ENCODE data around the gene ERC2. TPM values are rescaled to one million over a fixed set of nuclear protein-coding genes. Genes with fewer than 3 reads are reported as not detected.

Gene ERC2
- total and polyA plus RNA-seq, 9 donors, result 0.52 to 2.0 (median 0.82) TPM

DNA sequence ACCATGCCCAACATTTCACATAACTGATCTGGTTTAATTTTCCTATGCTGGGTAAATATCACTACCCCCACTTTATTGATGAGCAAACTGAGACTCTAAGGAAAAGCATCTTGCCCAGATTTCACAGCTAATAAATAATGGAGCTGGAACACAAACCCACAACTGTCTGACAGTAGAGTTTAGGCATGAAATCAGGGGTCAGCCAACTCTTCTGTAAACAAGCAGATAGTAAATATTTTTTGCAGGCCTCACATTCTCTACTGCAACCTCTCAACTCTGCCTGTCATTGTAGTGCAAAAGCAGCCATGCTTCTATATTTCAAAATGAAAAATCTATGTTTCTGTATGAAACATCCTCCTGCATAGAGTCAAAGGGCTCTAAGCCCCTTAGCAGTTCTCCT, 111.5 kb downstream of the ERC2 start:
- H3K27ac ChIP-seq (ENCODE audit: low read length), result no peak overlapping the region
- no peaks in the 10 kb centered on the region for H3K9me3 ChIP-seq (replicated peaks; ENCODE audit: control insufficient read depth, low read depth, low read length)
- no peaks in the 10 kb centered on the region for H3K27me3 ChIP-seq (ENCODE audit: control insufficient read depth, insufficient read depth, low read length)
- H3K36me3 ChIP-seq (ENCODE audit: control insufficient read depth, insufficient read depth, low read length), result no peaks in the 10 kb centered on the region
- DNase-seq, result no peak
- no peak overlapping the region for H3K4me3 ChIP-seq (ENCODE audit: low read length)
- H3K4me1 ChIP-seq (ENCODE audit: control insufficient read depth, insufficient read depth, low read length), result no peaks in the 10 kb centered on the region

DNA sequence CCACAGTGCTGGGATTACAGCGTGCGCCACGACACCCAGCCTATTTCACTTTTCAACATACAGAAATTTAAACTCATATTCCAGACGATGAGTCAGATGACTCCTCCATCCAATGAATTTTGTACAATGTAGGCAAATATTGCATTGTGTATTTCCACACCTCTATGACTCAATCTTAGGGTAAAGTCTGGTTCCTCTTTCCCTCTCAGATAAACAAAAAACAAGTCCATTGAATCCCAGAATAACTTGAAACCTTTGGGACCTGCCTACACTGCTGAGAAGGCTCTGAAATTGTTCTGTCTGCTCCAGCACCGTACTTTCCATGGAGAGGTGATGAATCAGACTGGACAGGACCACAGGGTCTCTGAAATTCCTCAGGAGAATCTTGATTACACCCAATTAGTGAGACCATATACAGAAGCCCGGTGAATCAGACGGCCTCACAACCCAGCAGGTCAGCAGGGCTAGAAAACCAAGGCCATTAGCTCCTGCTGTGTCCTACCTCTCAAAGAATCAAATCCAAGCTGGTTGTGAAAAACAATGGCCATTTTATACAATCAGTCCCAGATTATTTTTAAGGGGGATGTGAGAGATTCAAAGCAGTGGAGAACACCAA, 112.6 kb downstream of the ERC2 start:
- H3K4me1 ChIP-seq (ENCODE audit: control insufficient read depth, insufficient read depth, low read length), result no peaks in the 10 kb centered on the region
- WGBS (ENCODE audit: insufficient coverage), result 67% methylated on average over 1 of the region's 7 CpGs
- no peaks in the 10 kb centered on the region for H3K27me3 ChIP-seq (ENCODE audit: control insufficient read depth, insufficient read depth, low read length)
- H3K4me3 ChIP-seq (ENCODE audit: low read length), result no peak overlapping the region
- DNase-seq, result no peak
- no peaks in the 10 kb centered on the region for H3K9me3 ChIP-seq (replicated peaks; ENCODE audit: control insufficient read depth, low read depth, low read length)
- no peak overlapping the region for H3K27ac ChIP-seq (ENCODE audit: low read length)
- no peaks in the 10 kb centered on the region for H3K36me3 ChIP-seq (ENCODE audit: control insufficient read depth, insufficient read depth, low read length)

DNA sequence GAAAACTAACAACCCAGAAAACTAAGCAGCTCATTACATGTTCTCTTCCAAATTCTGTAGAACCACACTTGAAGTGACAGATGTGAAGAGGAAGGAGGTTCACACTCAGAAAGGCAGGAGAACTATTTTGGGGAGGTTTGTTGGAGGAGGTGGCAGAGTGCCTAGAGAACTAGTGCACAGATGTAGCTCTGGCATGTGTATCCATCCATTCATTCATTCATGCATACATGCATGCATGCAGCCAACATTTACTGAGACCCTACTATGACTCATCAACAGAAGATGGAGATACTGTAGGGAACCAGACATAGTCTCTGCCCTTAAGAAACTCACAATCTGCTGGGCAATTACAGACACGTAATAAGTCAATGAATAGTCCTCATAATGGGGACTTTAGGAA, 116.7 kb downstream of the ERC2 start:
- Histone ChIP-seq H3K9me3 (replicated peaks; ENCODE audit: control insufficient read depth, low read depth, low read length) (no peaks in the 10 kb centered on the region), H3K27me3 (ENCODE audit: control insufficient read depth, insufficient read depth, low read length) (no peaks in the 10 kb centered on the region), H3K36me3 (ENCODE audit: control insufficient read depth, insufficient read depth, low read length) (no peaks in the 10 kb centered on the region), H3K4me3 (ENCODE audit: low read length) (no peak overlapping the region), H3K27ac (ENCODE audit: low read length) (no peak overlapping the region), H3K4me1 (ENCODE audit: control insufficient read depth, insufficient read depth, low read length) (no peaks in the 10 kb centered on the region)
- 86% methylated on average over 1 of the region's 1 CpG for WGBS (ENCODE audit: insufficient coverage)
- no peak for DNase-seq

DNA sequence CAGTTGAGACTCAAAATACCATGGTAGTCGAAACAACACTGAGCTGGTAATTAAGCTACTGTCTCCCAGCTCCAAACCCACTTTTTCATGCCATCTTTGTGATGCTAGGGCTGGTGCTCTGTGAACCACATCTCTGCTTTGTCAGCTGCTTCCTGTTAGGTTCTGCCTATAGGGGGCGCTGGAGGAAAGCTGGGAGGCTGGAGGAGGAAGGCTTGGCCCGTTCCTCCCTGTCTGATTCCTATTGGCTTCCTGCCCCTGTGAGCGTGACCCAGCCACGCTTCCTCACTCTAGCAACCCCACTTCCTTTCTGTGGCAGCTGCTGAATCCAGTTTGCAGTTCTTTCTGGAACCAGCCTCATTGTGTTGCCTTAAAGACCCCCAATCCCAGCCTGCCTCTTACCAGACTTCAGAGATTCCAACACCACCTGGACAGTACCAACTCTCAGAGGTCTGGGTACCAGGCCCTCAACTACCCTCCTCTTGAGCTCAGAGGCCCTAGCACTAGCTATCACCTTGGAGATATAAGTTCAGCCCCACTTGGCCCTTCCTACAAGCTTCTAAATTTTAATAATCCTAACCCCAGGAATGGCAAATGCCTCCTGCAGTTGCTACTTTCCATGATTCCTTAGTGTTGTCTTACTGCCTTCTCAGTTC, 120.9 kb downstream of the ERC2 start:
- Histone ChIP-seq H3K27ac (ENCODE audit: low read length) (no peak overlapping the region), H3K4me1 (ENCODE audit: control insufficient read depth, insufficient read depth, low read length) (no peaks in the 10 kb centered on the region), H3K4me3 (ENCODE audit: low read length) (no peak overlapping the region), H3K36me3 (ENCODE audit: control insufficient read depth, insufficient read depth, low read length) (no peaks in the 10 kb centered on the region), H3K27me3 (ENCODE audit: control insufficient read depth, insufficient read depth, low read length) (no peaks in the 10 kb centered on the region), H3K9me3 (replicated peaks; ENCODE audit: control insufficient read depth, low read depth, low read length) (no peaks in the 10 kb centered on the region)
- WGBS (ENCODE audit: insufficient coverage), result 17% methylated on average over 2 of the region's 5 CpGs
- DNase-seq, result peak; percentile 36

DNA sequence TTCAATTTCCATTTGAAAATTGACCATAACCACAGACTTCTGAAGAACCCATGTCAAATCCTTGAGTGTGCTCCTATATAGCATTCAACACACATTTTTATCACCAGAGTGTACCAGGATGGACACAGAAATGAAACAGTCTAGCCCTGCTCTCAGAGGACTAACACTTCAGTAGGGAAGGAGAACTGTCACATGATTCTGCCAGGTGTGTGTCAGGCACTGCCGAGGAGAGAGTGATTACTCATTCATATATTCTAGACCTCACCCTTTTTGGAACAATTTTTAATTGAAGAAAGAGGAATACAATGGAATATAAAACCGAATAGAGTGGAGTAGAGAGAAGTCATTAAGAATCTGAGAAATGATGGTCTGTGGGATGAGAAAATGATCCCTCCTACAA, 125.8 kb downstream of the ERC2 start:
- Histone ChIP-seq H3K4me3 (ENCODE audit: low read length) (no peak overlapping the region), H3K4me1 (ENCODE audit: control insufficient read depth, insufficient read depth, low read length) (no peaks in the 10 kb centered on the region), H3K36me3 (ENCODE audit: control insufficient read depth, insufficient read depth, low read length) (no peaks in the 10 kb centered on the region), H3K27me3 (ENCODE audit: control insufficient read depth, insufficient read depth, low read length) (peaks cover 3% of the 10 kb centered on the region), H3K27ac (ENCODE audit: low read length) (no peak overlapping the region), H3K9me3 (replicated peaks; ENCODE audit: control insufficient read depth, low read depth, low read length) (no peaks in the 10 kb centered on the region)
- WGBS (ENCODE audit: insufficient coverage), result no CpG with 5 or more reads among the region's 2 CpGs
- no peak for DNase-seq

DNA sequence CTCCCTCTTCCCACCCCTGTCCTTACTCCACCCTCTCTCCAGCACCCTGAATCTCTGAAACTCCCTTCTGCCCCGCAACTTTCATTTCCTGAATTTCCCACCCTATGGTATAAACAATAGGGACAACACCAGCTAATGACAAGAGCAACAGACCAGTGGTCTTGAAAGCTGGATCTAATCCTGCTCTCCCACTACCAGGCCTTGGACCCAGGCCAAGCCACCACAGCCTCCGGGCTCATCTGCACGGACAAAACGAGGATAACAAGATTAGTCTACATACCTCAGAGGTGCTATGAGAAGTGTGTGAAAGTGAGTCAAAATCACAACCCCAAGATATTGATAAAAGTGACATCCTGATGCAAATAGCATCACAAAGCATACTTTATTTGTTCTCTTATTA, 128.6 kb downstream of the ERC2 start:
- DNase-seq, result no peak
- no peak overlapping the region for H3K4me3 ChIP-seq (ENCODE audit: low read length)
- no peaks in the 10 kb centered on the region for H3K9me3 ChIP-seq (replicated peaks; ENCODE audit: control insufficient read depth, low read depth, low read length)
- WGBS (ENCODE audit: insufficient coverage), result 100% methylated on average over 1 of the region's 4 CpGs
- no peak overlapping the region for H3K27ac ChIP-seq (ENCODE audit: low read length)
- H3K36me3 ChIP-seq (ENCODE audit: control insufficient read depth, insufficient read depth, low read length), result no peaks in the 10 kb centered on the region
- H3K4me1 ChIP-seq (ENCODE audit: control insufficient read depth, insufficient read depth, low read length), result no peaks in the 10 kb centered on the region
- peaks cover 3% of the 10 kb centered on the region for H3K27me3 ChIP-seq (ENCODE audit: control insufficient read depth, insufficient read depth, low read length)

DNA sequence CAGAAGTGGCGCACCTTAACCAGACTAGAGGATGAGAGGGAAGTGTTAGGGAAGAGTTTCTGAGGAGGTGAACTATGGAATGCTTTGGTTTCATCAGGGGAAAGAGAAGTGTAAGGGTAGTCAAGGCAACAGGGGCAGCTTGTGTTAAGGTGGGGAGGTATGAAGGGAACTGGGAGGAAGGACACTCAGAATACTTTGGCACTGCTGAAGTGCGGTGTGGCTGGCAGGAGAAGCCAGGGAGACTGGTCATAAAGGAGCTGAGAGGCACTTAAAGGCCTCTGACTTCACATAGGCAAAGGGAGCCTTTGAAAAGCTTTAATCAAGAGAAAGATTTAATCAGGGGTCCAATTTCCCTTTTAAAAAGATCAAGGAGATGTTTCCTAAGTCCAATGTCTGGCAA, 129.0 kb downstream of the ERC2 start:
- Histone ChIP-seq H3K27me3 (ENCODE audit: control insufficient read depth, insufficient read depth, low read length) (peaks cover 3% of the 10 kb centered on the region), H3K36me3 (ENCODE audit: control insufficient read depth, insufficient read depth, low read length) (no peaks in the 10 kb centered on the region), H3K27ac (ENCODE audit: low read length) (no peak overlapping the region), H3K4me1 (ENCODE audit: control insufficient read depth, insufficient read depth, low read length) (no peaks in the 10 kb centered on the region), H3K9me3 (replicated peaks; ENCODE audit: control insufficient read depth, low read depth, low read length) (no peaks in the 10 kb centered on the region), H3K4me3 (ENCODE audit: low read length) (no peak overlapping the region)
- 80% methylated on average over 2 of the region's 2 CpGs for WGBS (ENCODE audit: insufficient coverage)
- no peak for DNase-seq

DNA sequence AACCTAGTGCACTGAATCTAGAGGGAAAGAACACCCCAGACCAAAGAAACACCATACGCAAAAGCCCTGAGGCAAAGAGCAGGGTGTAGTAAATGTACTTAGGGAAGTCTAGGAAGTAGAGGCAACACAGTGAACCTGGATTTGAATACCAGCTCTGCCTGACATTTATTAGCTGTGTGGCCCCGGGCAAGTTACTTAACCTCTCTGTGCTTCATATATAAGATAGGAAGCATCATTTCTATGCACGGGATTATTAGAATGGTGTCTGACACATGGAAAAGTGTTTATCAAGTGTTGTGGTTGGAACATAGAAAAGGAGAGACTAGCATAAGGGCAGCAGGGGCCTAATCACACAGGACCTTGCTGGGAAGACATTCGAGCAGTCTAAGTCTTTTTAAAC, 132.2 kb downstream of the ERC2 start:
- Histone ChIP-seq H3K4me1 (ENCODE audit: control insufficient read depth, insufficient read depth, low read length) (no peaks in the 10 kb centered on the region), H3K27me3 (ENCODE audit: control insufficient read depth, insufficient read depth, low read length) (peaks cover 3% of the 10 kb centered on the region), H3K27ac (ENCODE audit: low read length) (no peak overlapping the region), H3K9me3 (replicated peaks; ENCODE audit: control insufficient read depth, low read depth, low read length) (no peaks in the 10 kb centered on the region), H3K4me3 (ENCODE audit: low read length) (no peak overlapping the region), H3K36me3 (ENCODE audit: control insufficient read depth, insufficient read depth, low read length) (no peaks in the 10 kb centered on the region)
- WGBS (ENCODE audit: insufficient coverage), result 100% methylated on average over 1 of the region's 4 CpGs
- no peak for DNase-seq

DNA sequence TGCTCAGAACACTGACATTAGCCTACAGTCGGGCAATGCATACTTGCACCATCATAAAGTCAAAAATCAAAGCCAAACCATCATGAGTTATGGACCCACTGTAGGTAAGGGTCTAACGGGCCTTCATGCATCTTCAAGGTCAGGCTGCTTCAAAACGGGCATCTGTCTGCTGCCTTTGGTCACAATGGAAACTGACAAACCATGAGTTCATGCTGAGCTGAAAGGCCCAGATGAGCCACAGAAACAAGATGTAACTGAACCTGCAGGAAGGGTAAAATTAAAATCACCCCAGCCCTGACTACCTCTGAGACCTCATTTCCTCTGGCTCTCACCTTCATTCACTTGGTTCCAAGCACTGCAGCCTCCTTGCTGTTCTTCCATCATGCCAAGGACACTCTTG, 143.8 kb downstream of the ERC2 start:
- Histone ChIP-seq H3K4me1 (ENCODE audit: control insufficient read depth, insufficient read depth, low read length) (no peaks in the 10 kb centered on the region), H3K27me3 (ENCODE audit: control insufficient read depth, insufficient read depth, low read length) (no peaks in the 10 kb centered on the region), H3K4me3 (ENCODE audit: low read length) (no peak overlapping the region), H3K27ac (ENCODE audit: low read length) (no peak overlapping the region), H3K36me3 (ENCODE audit: control insufficient read depth, insufficient read depth, low read length) (no peaks in the 10 kb centered on the region), H3K9me3 (replicated peaks; ENCODE audit: control insufficient read depth, low read depth, low read length) (no peaks in the 10 kb centered on the region)
- 90% methylated on average over 3 of the region's 3 CpGs for WGBS (ENCODE audit: insufficient coverage)
- DNase-seq, result no peak

DNA sequence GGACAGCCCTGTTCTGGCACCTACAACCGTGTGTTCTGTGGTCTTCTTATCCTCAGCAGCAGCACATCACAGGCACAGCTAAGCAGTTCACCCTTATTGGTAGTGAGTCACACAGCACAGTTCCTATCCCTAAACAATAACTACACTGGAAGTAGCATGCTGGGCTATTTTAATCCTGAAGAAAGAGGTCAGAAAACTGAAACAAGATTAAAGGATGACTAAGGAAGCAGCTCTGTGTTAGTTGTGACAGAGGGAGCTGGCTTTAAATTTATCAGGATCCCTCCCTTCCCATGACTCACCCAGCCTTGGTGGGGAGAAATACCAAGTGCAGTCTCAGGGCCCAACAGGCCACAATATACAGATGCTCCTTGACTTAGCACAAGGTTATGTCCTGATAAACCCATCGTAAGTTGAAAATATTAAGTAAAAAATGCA, 144.3 kb downstream of the ERC2 start:
- WGBS (ENCODE audit: insufficient coverage), result 40% methylated on average over 1 of the region's 2 CpGs
- H3K27me3 ChIP-seq (ENCODE audit: control insufficient read depth, insufficient read depth, low read length), result no peaks in the 10 kb centered on the region
- no peak overlapping the region for H3K27ac ChIP-seq (ENCODE audit: low read length)
- H3K4me1 ChIP-seq (ENCODE audit: control insufficient read depth, insufficient read depth, low read length), result no peaks in the 10 kb centered on the region
- H3K9me3 ChIP-seq (replicated peaks; ENCODE audit: control insufficient read depth, low read depth, low read length), result no peaks in the 10 kb centered on the region
- no peak overlapping the region for H3K4me3 ChIP-seq (ENCODE audit: low read length)
- no peak for DNase-seq
- no peaks in the 10 kb centered on the region for H3K36me3 ChIP-seq (ENCODE audit: control insufficient read depth, insufficient read depth, low read length)

DNA sequence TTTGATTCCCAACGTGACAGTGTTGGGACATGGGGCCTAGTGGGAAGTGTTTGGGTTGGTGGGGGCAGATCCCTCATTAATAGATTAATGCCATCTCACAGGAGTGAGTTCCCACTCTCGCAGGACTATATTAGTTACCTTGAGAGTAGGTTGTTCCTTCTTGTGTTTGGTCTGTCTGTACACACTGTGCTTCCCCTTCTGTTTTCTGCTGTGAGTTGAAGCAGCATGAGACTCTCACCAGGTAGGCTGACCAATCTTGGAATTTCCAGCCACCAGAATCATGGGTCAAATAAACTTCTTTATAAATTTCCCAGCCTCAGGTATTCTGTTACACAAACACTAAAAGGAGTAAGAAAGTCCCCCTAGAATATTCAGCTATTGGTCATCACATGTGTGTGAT, 145.4 kb downstream of the ERC2 start:
- no peak overlapping the region for H3K4me3 ChIP-seq (ENCODE audit: low read length)
- WGBS (ENCODE audit: insufficient coverage), result 100% methylated on average over 1 of the region's 2 CpGs

More for the DNA sequence above, 145.4 kb downstream of the ERC2 start:
- no peaks in the 10 kb centered on the region for H3K4me1 ChIP-seq (ENCODE audit: control insufficient read depth, insufficient read depth, low read length)
- no peak overlapping the region for H3K27ac ChIP-seq (ENCODE audit: low read length)
- H3K27me3 ChIP-seq (ENCODE audit: control insufficient read depth, insufficient read depth, low read length), result no peaks in the 10 kb centered on the region
- H3K36me3 ChIP-seq (ENCODE audit: control insufficient read depth, insufficient read depth, low read length), result no peaks in the 10 kb centered on the region
- no peak for DNase-seq
- no peaks in the 10 kb centered on the region for H3K9me3 ChIP-seq (replicated peaks; ENCODE audit: control insufficient read depth, low read depth, low read length)

All from muscle of leg (tissue), 11 donors.